ENCODE measurements around the gene CACNB2.

CACNB2 gene

GRCh38 chr10:18476076-18476647 lies 335.9 kb downstream of the CACNB2 start:
- H3K4me1 ChIP-seq (ENCODE audit: control insufficient read depth, insufficient read depth, low read length): no peaks in the 10 kb centered on the region
- no peaks in the 10 kb centered on the region for H3K9me3 ChIP-seq (ENCODE audit: control insufficient read depth, low read length)
- H3K4me3 ChIP-seq (ENCODE audit: insufficient read depth, low read depth, low read length): no peak overlapping the region
- no peak overlapping the region for H3K27ac ChIP-seq (ENCODE audit: insufficient read depth, low read depth, low read length, poor library complexity, severe bottlenecking)
- 92 to 95% methylated on average over 7 of the region's 7 CpGs for WGBS, 2 experiments
- H3K36me3 ChIP-seq (ENCODE audit: control insufficient read depth, insufficient read depth, low read length): no peaks in the 10 kb centered on the region
- no peaks in the 10 kb centered on the region for H3K27me3 ChIP-seq (ENCODE audit: control insufficient read depth, insufficient read depth, low read length, poor library complexity, severe bottlenecking)

DNA sequence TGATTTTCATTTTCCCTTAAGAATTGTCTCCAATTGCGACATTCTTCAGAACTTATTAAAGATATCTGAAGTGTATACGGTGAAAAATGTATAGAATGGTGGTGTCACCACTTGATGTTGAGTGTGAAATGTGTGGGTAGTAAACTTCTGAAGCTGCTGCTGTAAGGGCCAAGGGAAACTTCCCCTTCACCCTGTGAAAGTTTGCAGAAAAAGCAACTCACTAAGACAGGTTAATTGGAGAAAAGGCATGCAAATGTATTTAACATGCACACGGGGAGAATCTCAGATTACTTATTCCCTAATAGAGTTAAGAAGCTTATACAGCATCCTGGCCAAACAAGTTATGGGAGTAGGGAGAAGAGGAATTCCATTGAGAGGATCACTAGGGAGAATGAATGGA lies 338.1 kb downstream of the CACNB2 start:
- no peaks in the 10 kb centered on the region for H3K27me3 ChIP-seq (ENCODE audit: control insufficient read depth, insufficient read depth, low read length, poor library complexity, severe bottlenecking)
- H3K36me3 ChIP-seq (ENCODE audit: control insufficient read depth, insufficient read depth, low read length): no peaks in the 10 kb centered on the region
- H3K9me3 ChIP-seq (ENCODE audit: control insufficient read depth, low read length): no peaks in the 10 kb centered on the region
- no peak overlapping the region for H3K4me3 ChIP-seq (ENCODE audit: insufficient read depth, low read depth, low read length)
- H3K4me1 ChIP-seq (ENCODE audit: control insufficient read depth, insufficient read depth, low read length): no peaks in the 10 kb centered on the region
- H3K27ac ChIP-seq (ENCODE audit: insufficient read depth, low read depth, low read length, poor library complexity, severe bottlenecking): no peak overlapping the region
- 78 to 83% methylated on average over 3 of the region's 3 CpGs for WGBS, 2 experiments

DNA sequence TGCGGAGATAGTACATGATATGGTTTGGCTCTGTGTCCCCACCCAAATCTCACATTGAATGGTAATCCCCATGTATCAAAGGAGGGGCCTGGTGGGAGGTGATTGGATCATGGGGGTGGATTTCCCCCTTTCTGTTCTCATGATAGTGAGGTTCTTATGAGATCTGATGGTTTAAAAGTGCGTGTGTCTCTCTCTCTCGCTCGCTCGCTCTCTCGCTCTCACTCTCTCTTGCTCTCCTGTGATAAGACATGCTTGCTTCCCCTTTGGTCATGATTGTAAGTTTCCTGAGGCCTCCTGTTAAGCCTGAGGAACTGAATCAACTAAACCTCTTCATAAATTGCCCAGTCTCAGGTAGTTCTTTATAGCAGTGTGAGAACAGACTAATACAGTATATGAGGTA lies 339.3 kb downstream of the CACNB2 start:
- Histone ChIP-seq H3K4me1 (ENCODE audit: control insufficient read depth, insufficient read depth, low read length) (no peaks in the 10 kb centered on the region), H3K27me3 (ENCODE audit: control insufficient read depth, insufficient read depth, low read length, poor library complexity, severe bottlenecking) (no peaks in the 10 kb centered on the region), H3K4me3 (ENCODE audit: insufficient read depth, low read depth, low read length) (no peak overlapping the region), H3K27ac (ENCODE audit: insufficient read depth, low read depth, low read length, poor library complexity, severe bottlenecking) (no peak overlapping the region), H3K9me3 (ENCODE audit: control insufficient read depth, low read length) (no peaks in the 10 kb centered on the region), H3K36me3 (ENCODE audit: control insufficient read depth, insufficient read depth, low read length) (no peaks in the 10 kb centered on the region)
- 79 to 98% methylated on average over 6 of the region's 6 CpGs for WGBS, 2 experiments

DNA sequence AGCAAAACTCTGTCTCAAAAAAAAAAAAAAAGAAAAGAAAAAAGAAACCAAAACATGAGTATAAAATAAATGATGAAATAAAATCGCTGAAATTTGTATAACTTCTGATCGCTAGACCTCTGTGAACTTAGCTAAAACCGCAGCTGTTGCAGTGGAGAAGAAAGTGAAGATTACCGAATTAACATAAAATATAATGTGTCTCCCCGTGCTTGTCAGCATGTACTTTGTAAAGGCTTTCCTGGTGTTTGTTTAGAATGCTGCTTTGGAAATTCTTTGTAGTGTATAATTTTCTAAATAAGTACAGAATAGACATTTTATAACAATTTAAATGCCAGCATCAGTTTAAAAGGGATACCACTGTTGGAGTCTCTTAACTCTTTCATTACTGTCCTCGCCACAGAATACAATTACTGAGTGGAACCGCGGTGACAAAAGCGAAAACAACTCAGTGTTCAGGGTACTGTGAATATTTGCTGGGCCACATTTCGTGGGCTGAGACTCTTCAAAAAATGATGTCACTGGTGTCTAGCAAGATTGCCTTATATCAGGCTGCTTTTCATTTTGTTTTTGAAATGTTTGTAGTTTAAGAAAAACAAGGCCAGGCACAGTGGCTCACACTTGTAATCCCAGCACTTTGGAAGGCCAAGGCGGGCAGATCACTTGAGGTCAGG lies 343.4 kb downstream of the CACNB2 start:
- Histone ChIP-seq H3K4me1 (ENCODE audit: control insufficient read depth, insufficient read depth, low read length) (no peaks in the 10 kb centered on the region), H3K36me3 (ENCODE audit: control insufficient read depth, insufficient read depth, low read length) (no peaks in the 10 kb centered on the region)
- WGBS, 2 experiments: 92 to 94% methylated on average over 11 of the region's 11 CpGs

GRCh38 chr10:18486438-18486837 lies 346.2 kb downstream of the CACNB2 start:
- H3K27me3 ChIP-seq (ENCODE audit: control insufficient read depth, insufficient read depth, low read length, poor library complexity, severe bottlenecking): no peaks in the 10 kb centered on the region
- H3K4me3 ChIP-seq (ENCODE audit: insufficient read depth, low read depth, low read length): no peak overlapping the region
- no peak overlapping the region for H3K27ac ChIP-seq (ENCODE audit: insufficient read depth, low read depth, low read length, poor library complexity, severe bottlenecking)
- no peaks in the 10 kb centered on the region for H3K4me1 ChIP-seq (ENCODE audit: control insufficient read depth, insufficient read depth, low read length)
- 92 to 95% methylated on average over 3 of the region's 3 CpGs for WGBS, 2 experiments
- no peaks in the 10 kb centered on the region for H3K9me3 ChIP-seq (ENCODE audit: control insufficient read depth, low read length)
- no peaks in the 10 kb centered on the region for H3K36me3 ChIP-seq (ENCODE audit: control insufficient read depth, insufficient read depth, low read length)

More for the DNA sequence above, 343.4 kb downstream of the CACNB2 start:
- no peak overlapping the region for H3K27ac ChIP-seq (ENCODE audit: insufficient read depth, low read depth, low read length, poor library complexity, severe bottlenecking)
- no peaks in the 10 kb centered on the region for H3K27me3 ChIP-seq (ENCODE audit: control insufficient read depth, insufficient read depth, low read length, poor library complexity, severe bottlenecking)
- no peak overlapping the region for H3K4me3 ChIP-seq (ENCODE audit: insufficient read depth, low read depth, low read length)
- H3K9me3 ChIP-seq (ENCODE audit: control insufficient read depth, low read length): no peaks in the 10 kb centered on the region

DNA sequence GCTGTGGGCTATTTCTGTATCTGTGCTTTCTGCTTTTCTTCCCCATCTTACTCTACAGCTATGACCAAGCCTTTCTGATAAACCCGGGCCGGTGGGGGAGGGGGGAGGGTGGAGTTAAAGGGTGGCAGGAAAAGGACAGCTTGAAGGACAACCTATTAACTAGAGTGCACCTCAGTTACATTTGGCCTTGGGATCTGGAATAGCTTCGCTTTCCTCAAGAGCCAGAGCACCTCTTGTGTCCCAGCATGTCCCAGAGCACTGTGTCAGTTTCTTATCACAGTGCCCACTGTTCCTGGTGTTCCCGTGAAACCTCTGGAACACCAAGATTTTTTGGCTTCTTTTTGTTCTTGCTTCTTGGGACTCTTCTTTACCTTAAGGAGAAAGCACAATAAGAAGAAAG lies 350.5 kb downstream of the CACNB2 start:
- no peaks in the 10 kb centered on the region for H3K4me1 ChIP-seq (ENCODE audit: control insufficient read depth, insufficient read depth, low read length)
- no peak overlapping the region for H3K4me3 ChIP-seq (ENCODE audit: insufficient read depth, low read depth, low read length)
- no peaks in the 10 kb centered on the region for H3K36me3 ChIP-seq (ENCODE audit: control insufficient read depth, insufficient read depth, low read length)
- 88 to 96% methylated on average over 4 of the region's 4 CpGs for WGBS, 2 experiments
- H3K27me3 ChIP-seq (ENCODE audit: control insufficient read depth, insufficient read depth, low read length, poor library complexity, severe bottlenecking): no peaks in the 10 kb centered on the region
- no peaks in the 10 kb centered on the region for H3K9me3 ChIP-seq (ENCODE audit: control insufficient read depth, low read length)
- no peak overlapping the region for H3K27ac ChIP-seq (ENCODE audit: insufficient read depth, low read depth, low read length, poor library complexity, severe bottlenecking)

DNA sequence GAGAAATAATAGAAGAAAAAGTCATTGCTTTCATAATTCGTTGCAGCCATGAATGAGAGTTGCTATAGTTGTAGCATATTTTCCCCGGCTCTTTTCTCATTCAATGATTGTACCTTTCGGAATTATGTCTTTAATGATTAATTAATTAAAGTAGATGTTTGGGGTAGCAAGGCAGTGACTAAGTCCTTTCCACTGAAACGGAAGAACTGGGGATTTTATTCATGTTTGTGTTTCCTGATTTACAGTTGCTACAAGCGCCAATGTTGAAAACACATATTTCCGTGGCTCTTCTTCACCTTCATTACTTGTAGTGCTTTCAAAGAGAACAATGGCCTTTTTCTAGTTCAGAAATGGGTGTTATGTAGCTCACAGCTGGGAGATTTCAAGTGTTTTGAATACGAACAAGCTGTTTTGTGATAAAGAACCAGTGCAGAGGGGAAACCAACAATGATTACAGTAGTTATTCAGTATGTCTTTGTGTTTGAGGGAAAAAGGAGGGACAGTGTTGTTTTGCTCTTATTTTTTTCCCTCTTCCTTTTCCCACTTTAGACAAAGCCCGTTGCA lies 357.7 kb downstream of the CACNB2 start:
- Histone ChIP-seq H3K4me1 (ENCODE audit: control insufficient read depth, insufficient read depth, low read length) (no peaks in the 10 kb centered on the region), H3K27me3 (ENCODE audit: control insufficient read depth, insufficient read depth, low read length, poor library complexity, severe bottlenecking) (no peaks in the 10 kb centered on the region), H3K4me3 (ENCODE audit: insufficient read depth, low read depth, low read length) (no peak overlapping the region), H3K27ac (ENCODE audit: insufficient read depth, low read depth, low read length, poor library complexity, severe bottlenecking) (no peak overlapping the region), H3K9me3 (ENCODE audit: control insufficient read depth, low read length) (no peaks in the 10 kb centered on the region), H3K36me3 (ENCODE audit: control insufficient read depth, insufficient read depth, low read length) (no peaks in the 10 kb centered on the region)
- 66 to 74% methylated on average over 7 to 8 of the region's 8 CpGs for WGBS, 2 experiments

- Histone ChIP-seq H3K4me3 (ENCODE audit: insufficient read depth, low read depth, low read length) (no peak overlapping the region), H3K27me3 (ENCODE audit: control insufficient read depth, insufficient read depth, low read length, poor library complexity, severe bottlenecking) (no peaks in the 10 kb centered on the region), H3K4me1 (ENCODE audit: control insufficient read depth, insufficient read depth, low read length) (no peaks in the 10 kb centered on the region), H3K36me3 (ENCODE audit: control insufficient read depth, insufficient read depth, low read length) (no peaks in the 10 kb centered on the region), H3K9me3 (ENCODE audit: control insufficient read depth, low read length) (no peaks in the 10 kb centered on the region), H3K27ac (ENCODE audit: insufficient read depth, low read depth, low read length, poor library complexity, severe bottlenecking) (no peak overlapping the region)
- WGBS, 2 experiments: 91 to 93% methylated on average over 4 of the region's 4 CpGs
These were observed 358.8 kb downstream of the CACNB2 start for GRCh38 chr10:18498998-18499397.

DNA sequence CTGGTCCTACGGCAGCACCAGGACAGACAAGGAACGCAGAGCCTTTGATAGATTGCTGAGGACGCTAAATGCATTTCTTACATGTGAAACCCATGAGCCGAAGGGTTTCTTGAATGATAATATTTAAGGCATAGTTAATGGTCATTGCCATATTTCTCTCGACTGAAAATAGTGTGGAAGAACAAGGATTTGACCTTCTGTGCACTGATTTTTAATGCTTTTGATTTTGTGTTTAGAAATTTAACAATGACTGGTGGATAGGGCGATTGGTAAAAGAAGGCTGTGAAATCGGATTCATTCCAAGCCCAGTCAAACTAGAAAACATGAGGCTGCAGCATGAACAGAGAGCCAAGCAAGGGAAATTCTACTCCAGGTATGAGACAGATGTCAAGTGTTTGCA lies 360.4 kb downstream of the CACNB2 start:
- 90% methylated on average over 7 of the region's 7 CpGs for WGBS, 2 experiments
- Histone ChIP-seq H3K27ac (ENCODE audit: insufficient read depth, low read depth, low read length, poor library complexity, severe bottlenecking) (no peak overlapping the region), H3K4me1 (ENCODE audit: control insufficient read depth, insufficient read depth, low read length) (no peaks in the 10 kb centered on the region), H3K9me3 (ENCODE audit: control insufficient read depth, low read length) (no peaks in the 10 kb centered on the region), H3K27me3 (ENCODE audit: control insufficient read depth, insufficient read depth, low read length, poor library complexity, severe bottlenecking) (no peaks in the 10 kb centered on the region), H3K36me3 (ENCODE audit: control insufficient read depth, insufficient read depth, low read length) (no peaks in the 10 kb centered on the region), H3K4me3 (ENCODE audit: insufficient read depth, low read depth, low read length) (no peak overlapping the region)

DNA sequence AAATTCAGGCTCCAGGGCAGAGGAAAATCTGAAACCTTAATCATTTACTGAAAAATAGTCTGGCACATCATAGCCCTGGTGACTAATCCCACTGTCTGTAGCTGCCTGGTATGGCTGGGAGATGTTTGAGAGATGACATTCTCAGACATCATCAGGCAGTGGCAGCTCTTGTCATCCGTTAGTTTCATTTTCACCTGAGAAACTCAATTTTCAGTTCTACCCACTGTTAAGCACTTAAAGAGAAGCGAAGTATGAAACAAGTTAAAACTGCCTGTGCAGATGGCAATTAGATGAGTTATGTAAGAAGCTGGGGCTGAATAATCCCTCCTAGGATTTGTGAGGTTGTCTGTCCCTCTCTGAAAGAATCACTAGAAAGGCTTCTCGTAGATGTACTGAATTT lies 361.0 kb downstream of the CACNB2 start:
- no peaks in the 10 kb centered on the region for H3K27me3 ChIP-seq (ENCODE audit: control insufficient read depth, insufficient read depth, low read length, poor library complexity, severe bottlenecking)
- WGBS, 2 experiments: 94 to 96% methylated on average over 3 of the region's 3 CpGs
- no peaks in the 10 kb centered on the region for H3K36me3 ChIP-seq (ENCODE audit: control insufficient read depth, insufficient read depth, low read length)
- H3K4me3 ChIP-seq (ENCODE audit: insufficient read depth, low read depth, low read length): no peak overlapping the region
- H3K4me1 ChIP-seq (ENCODE audit: control insufficient read depth, insufficient read depth, low read length): no peaks in the 10 kb centered on the region
- no peaks in the 10 kb centered on the region for H3K9me3 ChIP-seq (ENCODE audit: control insufficient read depth, low read length)
- H3K27ac ChIP-seq (ENCODE audit: insufficient read depth, low read depth, low read length, poor library complexity, severe bottlenecking): no peak overlapping the region
